GM19193 (cell line): Measurements from ENCODE around the gene SH2D7.

Experiments
- POLR2A ChIP-seq: IDR thresholded peaks from 4 replicates; pipeline ENCODE4 v1.6.1; 2011; ENCODE audit not compliant: insufficient read depth, insufficient read length; ENCODE audit errors: extremely low read depth

Gene SH2D7

GRCh38 chr15:78092261-78093041 is at the start of gene SH2D7:
Gene SH2D7 (plus strand): TSS chr15:78092561. CDS start chr15:78092585, 24 bp downstream.
- TF ChIP-seq POLR2A, result no peak

GRCh38 chr15:78044407-78045155 is 47.8 kb upstream of the SH2D7 start:
- no peak for TF ChIP-seq POLR2A

GRCh38 chr15:78045189-78045588 is 47.2 kb upstream of the SH2D7 start:
- TF ChIP-seq POLR2A, result no peak

GRCh38 chr15:78046796-78047341 is 45.5 kb upstream of the SH2D7 start:
- TF ChIP-seq POLR2A, result no peak

- no peak for TF ChIP-seq POLR2A
These were observed 44.4 kb upstream of the SH2D7 start for GRCh38 chr15:78047761-78048627.

- TF ChIP-seq POLR2A, result no peak
These were observed 43.8 kb upstream of the SH2D7 start for GRCh38 chr15:78048628-78048920.

GRCh38 chr15:78049691-78050440 is 42.5 kb upstream of the SH2D7 start:
- peak; percentile 27 for TF ChIP-seq POLR2A

- no peak for TF ChIP-seq POLR2A
These were observed 41.9 kb upstream of the SH2D7 start for GRCh38 chr15:78050441-78050809.

GRCh38 chr15:78050826-78051225 is 41.5 kb upstream of the SH2D7 start:
- TF ChIP-seq POLR2A, result no peak

- no peak for TF ChIP-seq POLR2A
These were observed 40.8 kb upstream of the SH2D7 start for GRCh38 chr15:78051596-78051995.

- TF ChIP-seq POLR2A, result no peak
These were observed 40.4 kb upstream of the SH2D7 start for GRCh38 chr15:78052001-78052401.

- TF ChIP-seq POLR2A, result no peak
These were observed 39.8 kb upstream of the SH2D7 start for GRCh38 chr15:78052545-78052944.

GRCh38 chr15:78054518-78054917 is 37.8 kb upstream of the SH2D7 start:
- TF ChIP-seq POLR2A, result no peak

- TF ChIP-seq POLR2A, result no peak
These were observed 37.4 kb upstream of the SH2D7 start for GRCh38 chr15:78054966-78055365.
